Hepatocyte (in vitro differentiated cells): ENCODE measurements around the gene NANOS2. TPM values are rescaled to one million over a fixed set of nuclear protein-coding genes. Genes with fewer than 3 reads are reported as not detected.

Experiments used
- DNase-seq: peaks from one replicate; pipeline ENCODE4 v3.0.0-alpha.2; 2016; ENCODE audit warnings: low spot score
- H2AFZ ChIP-seq: fragments of 200-600 bp; sonication (generic); 2 replicates; pipeline ENCODE4 v1.6.0; 2016; ENCODE audit warnings: antibody characterized with exemption, mild to moderate bottlenecking
- H3K27ac ChIP-seq: fragments of 200-600 bp; sonication (generic); 2 replicates; pipeline ENCODE4 v1.5.1; 2016; ENCODE audit warnings: mild to moderate bottlenecking
- H3K27me3 ChIP-seq: fragments of 200-600 bp; sonication (generic); 2 replicates; pipeline ENCODE4 v1.6.1; 2016
- H3K36me3 ChIP-seq: fragments of 200-600 bp; sonication (generic); replicated peaks from 2 replicates; pipeline ENCODE4 v1.5.1; 2016; ENCODE audit warnings: low read depth; ENCODE audit not compliant: insufficient read depth
- H3K4me1 ChIP-seq: fragments of 200-600 bp; sonication (generic); 2 replicates; pipeline ENCODE4 v1.5.1; 2016; ENCODE audit warnings: mild to moderate bottlenecking, moderate library complexity; ENCODE audit not compliant: insufficient read depth
- H3K4me2 ChIP-seq: fragments of 200-600 bp; sonication (generic); 2 replicates; pipeline ENCODE4 v1.6.0; 2016
- H3K4me3 ChIP-seq: fragments of 200-600 bp; sonication (generic); 2 replicates; pipeline ENCODE4 v1.5.1; 2016; ENCODE audit warnings: mild to moderate bottlenecking
- H3K79me2 ChIP-seq: fragments of 200-600 bp; sonication (generic); 2 replicates; pipeline ENCODE4 v1.6.0; 2017; ENCODE audit warnings: mild to moderate bottlenecking
- H3K9me2 ChIP-seq: fragments of 200-600 bp; sonication (generic); replicated peaks from 2 replicates; pipeline ENCODE4 v1.6.0; 2017; ENCODE audit warnings: mild to moderate bottlenecking; ENCODE audit not compliant: insufficient read depth
- H3K9me3 ChIP-seq: fragments of 200-600 bp; sonication (generic); 2 replicates; pipeline ENCODE4 v1.5.1; 2016; ENCODE audit warnings: low read depth, mild to moderate bottlenecking
- H4K20me1 ChIP-seq: fragments of 200-600 bp; sonication (generic); 2 replicates; pipeline ENCODE4 v1.6.0; 2016; ENCODE audit warnings: mild to moderate bottlenecking; ENCODE audit not compliant: insufficient read depth, poor library complexity, severe bottlenecking
- EZH2 ChIP-seq: fragments of 200-600 bp; sonication (generic); IDR thresholded peaks from 2 replicates; pipeline ENCODE4 v1.6.1; 2016; ENCODE audit warnings: antibody characterized with exemption, mild to moderate bottlenecking, borderline replicate concordance
- EZH2phosphoT487 ChIP-seq: fragments of 200-600 bp; sonication (generic); IDR thresholded peaks from one replicate; pipeline ENCODE4 v1.6.1; 2018; ENCODE audit warnings: antibody characterized with exemption, mild to moderate bottlenecking, low read depth, moderate library complexity; ENCODE audit not compliant: unreplicated experiment, severe bottlenecking
- WGBS: methylation state at CpG from one replicate; pipeline ENCODE4 v1.1.6; 2016; ENCODE audit warnings: low lambda C conversion rate; ENCODE audit errors: missing lambda C conversion rate; 5-methylcytosine and 5-hydroxymethylcytosine counted together
- polyA plus RNA-seq: library from polyadenylated mRNA; unstranded; fragments of >200 nt; fragmentation: Nextera tagmentation; extraction: Ambion mirVana; gene quantifications from 2 replicates; pipeline ENCODE4 v1.2.1, GENCODE V29; 2016
- total RNA-seq: library from RNA; depleted of rRNA; stranded (reverse); fragments of >200 nt; gene quantifications from 2 replicates; pipeline ENCODE4 v1.2.3, GENCODE V29; 2014
- TF ChIP-seq, protein P1 (sequence below): fragments of 200-600 bp; sonication (generic); IDR thresholded peaks from 2 replicates; pipeline ENCODE4 v1.5.1; 2016; ENCODE audit warnings: antibody characterized with exemption, mild to moderate bottlenecking; ENCODE audit not compliant: poor library complexity

The NANOS2 gene
- total and polyA plus RNA-seq, 2 experiments from 2014 or later: not detected

- no peak overlapping the region for H3K27ac ChIP-seq
- no peak overlapping the region for H3K4me3 ChIP-seq
- no peaks in the 10 kb centered on the region for H4K20me1 ChIP-seq
- no peaks in the 10 kb centered on the region for H3K36me3 ChIP-seq
- 99% methylated on average over 29 of the region's 32 CpGs for WGBS
- no peaks in the 10 kb centered on the region for H3K9me3 ChIP-seq
- no peak for DNase-seq
- H3K9me2 ChIP-seq: no peaks in the 10 kb centered on the region
- no peak overlapping the region for H3K4me2 ChIP-seq
- peaks cover 13% of the 10 kb centered on the region for H3K27me3 ChIP-seq
- no peak overlapping the region for H2AFZ ChIP-seq
- TF ChIP-seq EZH2 (no peak), EZH2phosphoT487 (no peak)
- TF ChIP-seq, protein P1, sequence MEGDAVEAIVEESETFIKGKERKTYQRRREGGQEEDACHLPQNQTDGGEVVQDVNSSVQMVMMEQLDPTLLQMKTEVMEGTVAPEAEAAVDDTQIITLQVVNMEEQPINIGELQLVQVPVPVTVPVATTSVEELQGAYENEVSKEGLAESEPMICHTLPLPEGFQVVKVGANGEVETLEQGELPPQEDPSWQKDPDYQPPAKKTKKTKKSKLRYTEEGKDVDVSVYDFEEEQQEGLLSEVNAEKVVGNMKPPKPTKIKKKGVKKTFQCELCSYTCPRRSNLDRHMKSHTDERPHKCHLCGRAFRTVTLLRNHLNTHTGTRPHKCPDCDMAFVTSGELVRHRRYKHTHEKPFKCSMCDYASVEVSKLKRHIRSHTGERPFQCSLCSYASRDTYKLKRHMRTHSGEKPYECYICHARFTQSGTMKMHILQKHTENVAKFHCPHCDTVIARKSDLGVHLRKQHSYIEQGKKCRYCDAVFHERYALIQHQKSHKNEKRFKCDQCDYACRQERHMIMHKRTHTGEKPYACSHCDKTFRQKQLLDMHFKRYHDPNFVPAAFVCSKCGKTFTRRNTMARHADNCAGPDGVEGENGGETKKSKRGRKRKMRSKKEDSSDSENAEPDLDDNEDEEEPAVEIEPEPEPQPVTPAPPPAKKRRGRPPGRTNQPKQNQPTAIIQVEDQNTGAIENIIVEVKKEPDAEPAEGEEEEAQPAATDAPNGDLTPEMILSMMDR: no peak
- H3K4me1 ChIP-seq: no peaks in the 10 kb centered on the region
- no peaks in the 10 kb centered on the region for H3K79me2 ChIP-seq
Observed at GRCh38 chr19:45940515-45940805, 25.9 kb upstream of the NANOS2 start.

DNA sequence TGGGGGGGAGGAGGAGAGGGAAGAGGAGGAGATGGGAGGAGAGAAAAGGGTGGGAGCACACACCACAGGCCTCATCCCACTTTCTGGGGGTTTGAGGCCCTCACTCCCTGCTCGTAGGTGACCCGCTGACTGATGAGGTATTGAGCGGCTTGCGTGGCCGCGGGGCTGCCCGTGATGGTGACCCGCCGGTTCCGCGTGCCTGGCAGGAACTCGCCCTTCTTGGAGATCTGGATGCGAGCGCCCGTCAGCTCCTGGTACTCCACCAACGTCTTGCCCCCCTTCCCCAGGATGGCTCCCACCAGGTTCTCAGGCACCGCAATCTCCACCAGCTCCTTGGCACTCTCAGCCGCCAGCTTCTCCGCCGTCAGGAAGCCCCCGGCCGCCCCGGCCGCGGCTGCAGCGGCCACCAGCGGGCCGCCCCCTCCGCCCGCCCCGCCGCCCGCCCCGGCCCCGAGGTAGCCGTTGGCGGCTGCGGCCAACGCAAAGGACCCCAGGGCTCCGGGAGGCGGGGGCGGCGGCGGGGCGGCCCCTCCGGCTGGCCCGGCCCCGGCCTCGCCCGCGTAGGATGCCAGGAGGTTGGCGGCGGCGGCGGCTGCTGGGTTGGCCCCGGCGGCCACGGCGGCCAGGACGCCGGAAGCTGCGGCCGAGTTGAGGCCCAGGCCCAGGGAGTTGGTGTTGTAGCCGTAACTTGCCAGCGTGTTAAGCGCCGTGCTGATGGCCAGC is 25.4 kb upstream of the NANOS2 start:
- H3K79me2 ChIP-seq: no peaks in the 10 kb centered on the region
- peaks cover 18% of the 10 kb centered on the region for H3K27me3 ChIP-seq
- no peaks in the 10 kb centered on the region for H3K9me3 ChIP-seq
- H3K4me3 ChIP-seq: no peak overlapping the region
- H3K4me2 ChIP-seq: no peak overlapping the region
- H3K36me3 ChIP-seq: no peaks in the 10 kb centered on the region
- WGBS: 95% methylated on average over 17 of the region's 67 CpGs
- no peaks in the 10 kb centered on the region for H4K20me1 ChIP-seq
- no peak for TF ChIP-seq EZH2phosphoT487
- TF ChIP-seq, protein P1: no peak
- no peak for TF ChIP-seq EZH2
- no peaks in the 10 kb centered on the region for H3K4me1 ChIP-seq
- H3K9me2 ChIP-seq: no peaks in the 10 kb centered on the region
- no peak overlapping the region for H3K27ac ChIP-seq
- no peak for DNase-seq
- no peak overlapping the region for H2AFZ ChIP-seq

DNA sequence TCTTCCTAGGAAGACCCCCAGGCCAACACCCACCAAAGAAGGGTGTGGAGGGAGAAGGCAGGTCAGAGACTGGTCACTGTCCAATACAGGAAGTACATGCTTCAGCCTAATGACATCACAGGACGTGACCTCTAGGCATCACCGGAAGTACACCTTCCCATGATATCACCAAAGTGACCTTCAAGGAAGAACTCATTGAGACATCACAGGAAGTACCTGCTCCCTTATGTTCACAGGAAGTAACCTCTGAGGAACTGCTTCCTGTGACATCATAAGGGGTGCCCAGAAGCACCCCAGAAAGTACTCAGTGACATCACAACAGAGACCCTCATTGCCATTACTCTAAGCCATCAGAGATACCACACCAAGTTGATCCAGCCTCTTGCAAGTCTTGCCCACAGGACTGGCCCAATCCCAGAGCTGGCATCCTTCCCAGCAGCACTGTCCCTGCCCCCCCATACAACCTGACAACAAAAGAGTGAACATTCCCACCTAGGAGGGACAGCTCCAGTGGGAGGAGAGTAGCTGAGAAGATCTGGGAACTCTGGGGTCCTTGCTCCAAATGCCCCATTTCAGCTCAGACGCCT is 24.2 kb upstream of the NANOS2 start:
- Histone ChIP-seq H3K9me2 (no peaks in the 10 kb centered on the region), H2AFZ (no peak overlapping the region), H3K4me3 (no peak overlapping the region), H3K4me1 (no peaks in the 10 kb centered on the region), H3K9me3 (no peaks in the 10 kb centered on the region), H3K27me3 (peaks cover 18% of the 10 kb centered on the region), H3K79me2 (no peaks in the 10 kb centered on the region), H3K27ac (no peak overlapping the region), H3K4me2 (no peak overlapping the region), H4K20me1 (no peaks in the 10 kb centered on the region), H3K36me3 (no peaks in the 10 kb centered on the region)
- no peak for TF ChIP-seq EZH2
- TF ChIP-seq EZH2phosphoT487: no peak
- TF ChIP-seq, protein P1: no peak
- 88% methylated on average over 3 of the region's 3 CpGs for WGBS
- DNase-seq: no peak
